ENCODE data around the gene AADACL3.

AADACL3 gene

GRCh38 chr1:12771186-12771585, 55.3 kb downstream of the AADACL3 start:
- no peak for DNase-seq

DNA sequence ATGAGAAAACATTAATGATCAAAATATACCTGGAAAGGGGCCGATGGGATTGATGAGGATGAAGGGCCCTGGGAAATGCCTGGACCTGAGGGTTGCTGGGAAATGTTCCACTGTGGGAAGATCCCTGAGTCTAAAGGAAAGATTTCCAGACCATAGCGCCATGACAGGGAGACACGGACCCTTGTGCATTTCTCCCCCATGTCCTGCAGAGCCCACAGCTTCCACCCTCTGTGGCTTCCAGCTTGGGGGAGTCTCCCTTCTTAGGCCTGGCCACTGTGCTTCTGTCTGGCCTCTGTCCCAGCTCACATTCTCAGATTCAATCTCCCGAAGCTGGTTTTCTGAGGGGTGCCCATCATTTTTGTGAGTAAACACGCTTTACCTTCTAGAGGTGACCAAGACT, 56.6 kb downstream of the AADACL3 start:
- DNase-seq, result no peak

DNA sequence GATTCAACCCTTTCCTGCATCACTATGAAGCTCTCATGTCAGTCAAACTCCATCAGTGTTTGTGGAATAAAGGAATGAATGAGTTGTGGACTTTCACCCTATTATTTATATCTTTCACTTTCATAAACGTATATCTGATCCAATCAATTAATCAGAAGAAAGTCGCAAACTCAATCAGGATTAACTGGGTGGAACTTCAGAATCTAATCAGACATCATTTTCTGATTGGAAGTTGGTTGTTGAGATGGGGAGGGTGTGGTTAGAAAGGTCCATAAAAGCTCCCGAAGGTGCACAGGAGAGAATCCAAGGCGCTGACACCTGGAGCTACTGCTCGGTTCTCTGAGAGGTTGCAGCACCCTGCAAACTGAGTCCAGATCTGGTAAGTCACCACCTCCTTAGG, 57.5 kb downstream of the AADACL3 start, which contains the start of gene PRAMEF12:
Gene PRAMEF12 (plus strand): TSS at position 301 of the 400 bp plus-strand sequence. CDS start 1,130 bp downstream, outside the sequence.
- no peak for DNase-seq

GRCh38 chr1:12774801-12775345, 59.0 kb downstream of the AADACL3 start:
- DNase-seq, result no peak

DNA sequence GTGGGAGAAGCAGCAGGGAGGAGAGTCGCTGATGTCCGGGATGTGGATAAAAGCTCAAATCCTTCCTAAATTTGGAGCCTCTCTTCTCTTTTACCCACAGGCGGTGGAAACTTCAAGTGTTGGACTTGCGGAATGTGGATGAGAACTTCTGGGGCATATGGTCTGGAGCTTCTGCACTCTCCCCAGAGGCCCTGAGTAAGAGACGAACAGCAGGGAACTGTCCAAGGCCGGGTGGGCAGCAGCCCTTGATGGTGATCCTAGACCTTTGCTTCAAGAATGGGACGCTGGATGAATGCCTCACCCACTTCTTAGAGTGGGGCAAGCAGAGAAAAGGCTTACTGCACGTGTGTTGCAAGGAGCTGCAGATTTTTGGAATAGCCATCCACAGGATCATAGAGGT, 59.5 kb downstream of the AADACL3 start:
- no peak for DNase-seq

DNA sequence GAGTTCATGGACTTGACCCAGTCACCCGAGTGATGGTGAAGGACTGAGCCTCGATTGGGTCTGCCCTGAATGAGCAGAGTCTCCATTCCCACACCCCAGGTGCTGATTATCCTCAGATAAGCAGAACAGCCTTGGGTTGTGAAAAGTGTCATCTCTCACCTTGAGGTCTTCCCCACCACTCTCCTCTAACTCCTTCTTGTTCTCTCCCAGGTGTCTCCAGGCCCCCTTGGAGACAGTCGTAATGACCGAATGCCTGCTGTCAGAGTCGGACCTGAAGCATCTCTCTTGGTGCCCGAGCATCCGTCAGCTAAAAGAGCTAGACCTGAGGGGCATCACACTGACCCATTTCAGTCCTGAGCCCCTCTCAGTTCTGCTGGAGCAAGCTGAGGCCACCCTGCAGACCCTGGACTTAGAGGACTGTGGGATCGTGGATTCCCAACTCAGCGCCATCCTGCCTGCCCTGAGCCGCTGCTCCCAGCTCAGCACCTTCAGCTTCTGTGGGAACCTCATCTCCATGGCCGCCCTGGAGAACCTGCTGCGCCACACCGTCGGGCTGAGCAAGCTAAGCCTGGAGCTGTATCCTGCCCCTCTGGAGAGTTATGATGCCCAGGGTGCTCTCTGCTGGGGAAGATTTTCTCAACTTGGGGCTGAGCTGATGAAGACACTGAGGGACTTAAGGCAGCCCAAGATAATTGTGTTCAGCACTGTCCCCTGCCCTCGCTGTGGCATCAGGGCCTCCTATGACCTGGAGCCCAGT, 61.1 kb downstream of the AADACL3 start:
- no peak for DNase-seq
